Measurements from ENCODE around the gene USP49.

GRCh38 chr6:41818271-41819054 is 76.7 kb downstream of the USP49 start:
- TF ChIP-seq TCF12 (IDR thresholded peaks at IDR 0.05) (no peak), RCOR1 (IDR thresholded peaks at IDR 0.05; ENCODE audit: low read length) (no peak), SMC3 (IDR thresholded peaks at IDR 0.05; ENCODE audit: low read depth, low read length) (no peak), RFX5 (IDR thresholded peaks at IDR 0.05; ENCODE audit: low read length) (no peak), YY1 (IDR thresholded peaks at IDR 0.05; ENCODE audit: low read depth) (no peak), NRF1 (IDR thresholded peaks at IDR 0.05; ENCODE audit: low read depth, low read length) (no peak), JUND (IDR thresholded peaks at IDR 0.05) (no peak), REST (IDR thresholded peaks at IDR 0.05; ENCODE audit: low read depth, low read length) (no peak), POLR2AphosphoS5 (IDR thresholded peaks at IDR 0.05; ENCODE audit: low read depth, low read length) (no peak)
